HG02938 (cell line): Measurements from ENCODE around the gene ZNF48.

Source experiments
- ATAC-seq: cut with Tn5 transposase; IDR thresholded peaks from one replicate; pipeline ENCODE4 v1.9.1; 2021; ENCODE audit warnings: mild to moderate bottlenecking, moderate library complexity; ENCODE audit not compliant: unreplicated experiment

The ZNF48 gene

GRCh38 chr16:30358577-30358936 lies 36.7 kb upstream of the ZNF48 start:
- no peak for ATAC-seq

DNA sequence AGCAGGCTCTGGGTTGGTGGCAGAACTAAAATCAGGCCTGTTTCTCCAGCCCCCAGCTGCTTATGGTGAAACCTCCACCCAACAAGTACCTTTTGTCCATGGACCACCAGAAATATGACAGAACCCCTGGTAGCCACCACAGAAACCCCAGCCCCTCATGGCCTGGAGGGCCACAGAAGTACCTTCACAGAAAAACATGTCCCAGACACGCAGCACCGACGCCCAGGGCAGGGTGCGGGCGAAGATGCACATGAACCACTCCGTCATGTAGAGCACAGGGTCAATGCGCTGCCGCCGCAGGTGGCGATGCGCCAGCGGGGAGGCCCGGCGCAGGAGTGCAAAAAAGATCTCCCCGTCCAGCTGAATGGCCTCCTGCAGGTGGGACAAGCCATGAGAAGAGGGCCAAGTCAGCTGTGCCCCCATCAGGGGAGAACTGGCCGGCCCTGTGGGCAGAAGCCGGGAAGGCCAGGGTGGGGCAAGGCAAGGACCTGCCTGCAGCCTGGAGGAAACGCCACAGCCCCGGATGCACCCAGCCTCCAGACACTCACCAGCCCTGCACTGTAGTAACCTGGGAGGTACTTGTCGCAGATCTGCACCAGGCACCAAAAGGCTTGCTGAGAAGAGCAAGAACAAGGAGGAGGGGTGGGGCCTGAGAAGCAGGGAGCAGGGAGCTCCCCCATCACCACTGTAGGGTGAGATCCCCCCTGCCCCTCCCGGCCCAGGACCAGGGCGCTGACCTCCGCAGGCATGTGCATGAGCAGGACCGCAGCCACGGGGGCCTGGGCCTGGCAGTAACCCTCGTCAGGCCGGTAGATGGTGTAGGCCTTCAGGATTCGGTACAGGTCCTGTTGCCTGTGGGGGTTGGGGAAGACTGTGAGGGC lies 36.0 kb upstream of the ZNF48 start:
- ATAC-seq, result no peak

DNA sequence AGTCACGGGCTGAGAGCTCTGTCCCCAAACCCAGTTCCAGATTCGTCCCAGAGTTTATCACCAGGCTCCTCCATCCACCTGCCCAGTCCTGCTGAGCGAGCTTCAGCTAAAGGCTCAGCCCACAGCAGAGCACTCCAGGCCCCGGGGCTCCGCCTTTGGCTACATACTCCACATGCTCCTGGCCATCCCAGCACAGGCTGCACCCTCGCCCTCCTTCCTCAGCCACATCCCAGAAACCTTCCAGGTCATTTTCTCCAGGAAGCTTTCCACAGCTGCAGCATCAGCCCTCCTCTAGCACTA lies 35.4 kb upstream of the ZNF48 start:
- ATAC-seq, result no peak

GRCh38 chr16:30361180-30361579 lies 34.0 kb upstream of the ZNF48 start:
- no peak for ATAC-seq

- ATAC-seq, result no peak
Observed at GRCh38 chr16:30365200-30365599, 30.0 kb upstream of the ZNF48 start.

DNA sequence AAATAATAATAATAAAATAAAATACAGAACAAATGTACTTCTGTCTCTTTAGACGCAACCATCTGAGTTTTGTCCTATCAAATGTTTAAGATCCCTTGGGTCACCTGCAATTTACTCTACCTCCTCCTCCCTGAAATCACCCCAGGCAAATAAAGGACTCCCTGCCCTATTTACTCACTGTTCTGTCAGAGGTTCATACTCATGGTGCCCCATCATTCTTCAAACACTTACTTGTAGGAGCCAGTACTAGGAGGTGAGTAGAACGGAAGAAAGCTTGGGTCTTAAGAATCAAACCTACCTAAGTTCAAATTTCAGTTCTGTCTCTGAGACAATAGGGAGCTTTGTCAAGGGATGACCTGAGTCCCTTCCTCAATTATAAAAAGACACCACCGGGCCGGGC lies 28.7 kb upstream of the ZNF48 start:
- no peak for ATAC-seq

GRCh38 chr16:30367349-30368009 lies 27.7 kb upstream of the ZNF48 start:
- ATAC-seq, result no peak

DNA sequence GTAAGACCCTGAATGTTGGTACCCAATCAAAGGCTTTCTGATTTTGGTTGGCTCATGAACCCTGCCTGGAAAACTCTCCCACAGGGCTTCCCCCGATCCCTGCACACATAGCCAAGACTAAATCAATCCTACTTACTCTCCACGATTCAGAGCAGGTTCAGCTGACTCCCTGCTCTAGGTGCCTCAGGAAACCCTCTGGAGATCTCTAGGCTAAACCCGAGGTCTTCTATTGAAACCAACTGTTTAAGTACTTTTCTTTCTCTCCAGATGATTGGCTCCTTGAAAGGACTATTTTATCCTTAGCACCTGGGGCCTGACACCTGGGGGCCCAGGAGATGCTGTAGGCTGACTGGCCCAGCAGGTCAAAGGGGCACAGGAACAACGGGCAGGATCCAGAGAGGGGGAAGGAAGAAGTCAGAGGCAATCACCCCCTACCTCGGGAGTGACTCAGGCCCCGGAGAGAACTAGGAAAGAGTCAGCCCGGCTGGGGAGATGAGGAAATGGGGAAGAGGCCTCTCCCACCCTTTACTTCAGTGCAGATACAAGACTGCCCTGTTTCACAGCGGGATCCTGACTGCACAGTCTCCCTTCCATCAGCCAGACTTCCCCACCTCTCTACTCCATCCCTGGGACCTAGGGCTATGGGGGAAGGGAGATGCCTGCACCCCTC lies 27.0 kb upstream of the ZNF48 start:
- no peak for ATAC-seq

GRCh38 chr16:30368792-30369090 lies 26.5 kb upstream of the ZNF48 start:
- no peak for ATAC-seq

- ATAC-seq, result no peak
Observed at GRCh38 chr16:30369091-30369937, 25.9 kb upstream of the ZNF48 start.

- no peak for ATAC-seq
Observed at GRCh38 chr16:30369938-30370455, 25.2 kb upstream of the ZNF48 start.

GRCh38 chr16:30370456-30371247 lies 24.6 kb upstream of the ZNF48 start, which contains the start of gene TBC1D10B:
Gene TBC1D10B (minus strand): TSS chr16:30370494. CDS start chr16:30370183, 311 bp downstream.
- ATAC-seq, result peak; percentile 77

- ATAC-seq, result no peak
Observed at GRCh38 chr16:30371248-30371816, 23.9 kb upstream of the ZNF48 start.

DNA sequence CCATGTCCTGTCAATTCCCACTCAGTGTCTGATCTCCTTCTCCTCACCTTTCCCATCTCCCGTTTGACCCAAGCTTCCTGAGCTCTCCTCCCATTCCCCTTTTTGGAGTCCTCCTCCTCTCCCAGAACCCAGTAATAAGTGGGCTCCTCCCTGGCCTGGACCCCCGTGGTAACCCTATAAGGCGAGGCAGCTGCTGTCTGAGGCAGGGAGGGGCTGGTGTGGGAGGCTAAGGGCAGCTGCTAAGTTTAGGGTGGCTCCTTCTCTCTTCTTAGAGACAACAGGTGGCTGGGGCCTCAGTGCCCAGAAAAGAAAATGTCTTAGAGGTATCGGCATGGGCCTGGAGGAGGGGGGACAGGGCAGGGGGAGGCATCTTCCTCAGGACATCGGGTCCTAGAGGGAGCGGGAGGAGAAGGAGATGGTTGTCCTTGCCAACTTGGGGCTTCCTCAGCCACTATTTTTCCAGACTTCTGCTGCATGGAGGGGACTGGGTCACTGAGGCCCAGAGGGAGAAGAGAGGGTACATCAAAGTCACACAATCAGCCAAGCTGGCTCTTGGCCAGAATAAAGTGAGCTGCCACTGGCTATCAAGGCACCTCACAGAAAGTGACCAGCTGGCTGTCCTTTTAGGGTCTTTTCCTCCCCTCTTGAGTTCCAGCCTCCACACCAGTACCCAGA lies 23.0 kb upstream of the ZNF48 start:
- no peak for ATAC-seq

DNA sequence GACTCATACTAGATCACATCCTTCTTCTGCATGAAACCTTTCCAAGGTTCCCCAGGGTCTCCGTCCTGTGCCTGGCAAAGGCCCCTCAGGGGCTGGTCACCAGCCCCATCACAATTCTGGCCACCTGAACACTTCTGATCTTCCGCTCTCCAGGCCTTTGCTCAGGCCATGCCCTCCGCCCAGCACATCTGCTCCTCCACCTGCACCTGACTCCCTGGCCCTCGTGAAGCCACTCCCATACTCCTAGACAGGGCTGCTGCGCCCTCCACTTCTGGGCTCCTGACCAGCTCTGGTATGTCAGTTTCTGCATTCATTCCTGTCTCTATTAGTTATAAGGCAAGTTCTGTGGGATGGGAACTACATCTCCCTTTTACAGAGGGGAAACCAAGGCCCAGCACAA lies 22.5 kb upstream of the ZNF48 start:
- ATAC-seq, result no peak

- ATAC-seq, result no peak
Observed at GRCh38 chr16:30374538-30374937, 20.7 kb upstream of the ZNF48 start, which contains the start of gene MYL11. Gene MYL11 (plus strand): TSS chr16:30374802. CDS start chr16:30374858, 56 bp downstream.

DNA sequence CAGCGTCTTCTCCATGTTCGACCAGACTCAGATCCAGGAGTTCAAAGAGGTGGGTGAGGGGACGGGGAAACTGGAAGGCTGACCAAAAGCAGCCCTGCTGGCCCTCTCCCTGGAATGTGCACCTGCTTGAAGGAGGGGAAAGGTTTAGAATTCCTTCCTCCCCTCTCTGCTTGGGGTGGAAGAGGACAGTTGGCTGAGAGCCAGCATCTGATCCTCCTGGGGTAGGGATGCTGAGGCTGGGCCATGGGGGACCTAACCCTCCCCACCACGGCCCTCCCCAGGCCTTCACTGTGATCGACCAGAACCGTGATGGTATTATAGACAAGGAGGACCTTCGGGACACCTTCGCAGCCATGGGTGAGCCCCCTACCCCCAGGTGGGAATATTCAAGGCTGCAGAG lies 19.4 kb upstream of the ZNF48 start:
- ATAC-seq, result no peak

DNA sequence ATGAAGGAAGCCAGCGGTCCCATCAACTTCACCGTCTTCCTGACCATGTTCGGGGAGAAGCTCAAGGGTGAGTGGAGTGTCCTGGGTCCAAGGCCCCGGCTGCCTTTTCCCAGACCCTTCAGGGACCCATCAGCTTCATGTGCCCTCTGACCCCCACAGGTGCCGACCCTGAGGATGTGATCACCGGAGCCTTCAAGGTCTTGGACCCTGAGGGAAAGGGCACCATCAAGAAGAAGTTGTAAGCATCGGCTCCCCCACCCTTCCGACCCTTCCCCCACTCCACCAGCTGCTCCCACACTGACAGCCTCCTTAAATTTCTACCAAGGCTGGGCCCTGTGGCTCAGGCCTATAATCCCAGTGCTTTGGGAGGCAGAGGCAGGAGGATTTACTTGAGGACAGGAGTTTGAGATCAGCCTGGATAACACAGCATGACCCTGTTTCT lies 18.7 kb upstream of the ZNF48 start:
- ATAC-seq, result no peak
